Measurements from ENCODE around the gene DNMT1.

Gene DNMT1

GRCh38 chr19:10112895-10113591, 81.7 kb downstream of the DNMT1 start:
- peak; percentile 61 for DNase-seq

GRCh38 chr19:10112037-10112761, 82.6 kb downstream of the DNMT1 start:
- no peak for DNase-seq

GRCh38 chr19:10111405-10111811, 83.3 kb downstream of the DNMT1 start, which contains the start of gene P2RY11:
Gene P2RY11 (plus strand): TSS chr19:10111693. CDS start chr19:10111722, 29 bp downstream.
- DNase-seq: peak; percentile 29

- no peak for DNase-seq
These were observed 83.8 kb downstream of the DNMT1 start for GRCh38 chr19:10110972-10111317.

GRCh38 chr19:10110076-10110971, 84.4 kb downstream of the DNMT1 start:
- no peak for DNase-seq

GRCh38 chr19:10109528-10109927, 85.2 kb downstream of the DNMT1 start:
- DNase-seq: no peak

- no peak for DNase-seq
These were observed 86.9 kb downstream of the DNMT1 start for GRCh38 chr19:10107817-10108367.

- DNase-seq: no peak
These were observed 87.5 kb downstream of the DNMT1 start for GRCh38 chr19:10107254-10107653.

- peak; percentile 99 for DNase-seq
These were observed 88.4 kb downstream of the DNMT1 start, which contains the start of gene PPAN for GRCh38 chr19:10106100-10106936. Gene PPAN (plus strand): TSS chr19:10106362. CDS start chr19:10106395, 33 bp downstream.

GRCh38 chr19:10105509-10106099, 89.1 kb downstream of the DNMT1 start:
- peak; percentile 92 for DNase-seq

- DNase-seq: peak; percentile 78
These were observed 89.9 kb downstream of the DNMT1 start for GRCh38 chr19:10104665-10105508.

- no peak for DNase-seq
These were observed 90.6 kb downstream of the DNMT1 start for GRCh38 chr19:10104130-10104513.

- DNase-seq: no peak
These were observed 91.9 kb downstream of the DNMT1 start for GRCh38 chr19:10102787-10103236.

GRCh38 chr19:10100163-10100785, 94.5 kb downstream of the DNMT1 start:
- no peak for DNase-seq

GRCh38 chr19:10096615-10096963, 98.2 kb downstream of the DNMT1 start:
- no peak for DNase-seq

GRCh38 chr19:10095948-10096614, 98.7 kb downstream of the DNMT1 start:
- peak; percentile 94 for DNase-seq

- DNase-seq: no peak
These were observed 99.2 kb downstream of the DNMT1 start for GRCh38 chr19:10095622-10095947.

GRCh38 chr19:10093295-10094186, 101.2 kb downstream of the DNMT1 start:
- DNase-seq: no peak

Measured in femur (tissue), 1 donor.